ENCODE measurements around the gene DDX31.

DDX31 gene

DNA sequence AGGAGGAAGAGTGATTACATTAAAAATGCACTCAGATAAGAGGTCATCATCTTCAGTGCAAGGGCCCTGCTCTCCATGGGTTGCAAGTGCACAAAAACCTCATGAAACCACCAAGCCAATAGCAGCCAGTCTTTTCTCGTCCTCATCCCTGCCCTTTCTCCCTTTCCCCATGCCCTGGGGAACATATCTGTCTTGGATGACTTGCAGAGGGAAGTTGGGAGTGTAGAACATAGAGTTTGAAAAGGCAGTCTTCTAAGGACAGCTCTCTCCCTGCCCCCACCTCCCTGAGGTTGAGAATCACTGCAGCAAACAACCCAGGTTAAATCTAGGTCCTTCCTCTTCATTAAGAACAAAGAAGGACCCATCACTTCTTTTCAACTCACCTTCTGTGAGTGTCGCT is 22.0 kb downstream of the DDX31 start:
- Histone ChIP-seq H3K9ac (no peak overlapping the region), H3K27me3 (ENCODE audit: control insufficient read depth, insufficient read depth, low read length) (no peaks in the 10 kb centered on the region), H3K36me3 (ENCODE audit: control insufficient read depth, insufficient read depth, low read length) (no peaks in the 10 kb centered on the region), H3K4me1 (no peaks in the 10 kb centered on the region), H3K79me2 (no peaks in the 10 kb centered on the region), H3K27ac (no peak overlapping the region), H3K9me3 (ENCODE audit: control insufficient read depth, low read length) (no peaks in the 10 kb centered on the region), H3K4me3 (ENCODE audit: low read depth, low read length) (no peak overlapping the region), H3K4me2 (ENCODE audit: low read length) (no peak overlapping the region), H2AFZ (no peak overlapping the region)
- TF ChIP-seq, protein P1, sequence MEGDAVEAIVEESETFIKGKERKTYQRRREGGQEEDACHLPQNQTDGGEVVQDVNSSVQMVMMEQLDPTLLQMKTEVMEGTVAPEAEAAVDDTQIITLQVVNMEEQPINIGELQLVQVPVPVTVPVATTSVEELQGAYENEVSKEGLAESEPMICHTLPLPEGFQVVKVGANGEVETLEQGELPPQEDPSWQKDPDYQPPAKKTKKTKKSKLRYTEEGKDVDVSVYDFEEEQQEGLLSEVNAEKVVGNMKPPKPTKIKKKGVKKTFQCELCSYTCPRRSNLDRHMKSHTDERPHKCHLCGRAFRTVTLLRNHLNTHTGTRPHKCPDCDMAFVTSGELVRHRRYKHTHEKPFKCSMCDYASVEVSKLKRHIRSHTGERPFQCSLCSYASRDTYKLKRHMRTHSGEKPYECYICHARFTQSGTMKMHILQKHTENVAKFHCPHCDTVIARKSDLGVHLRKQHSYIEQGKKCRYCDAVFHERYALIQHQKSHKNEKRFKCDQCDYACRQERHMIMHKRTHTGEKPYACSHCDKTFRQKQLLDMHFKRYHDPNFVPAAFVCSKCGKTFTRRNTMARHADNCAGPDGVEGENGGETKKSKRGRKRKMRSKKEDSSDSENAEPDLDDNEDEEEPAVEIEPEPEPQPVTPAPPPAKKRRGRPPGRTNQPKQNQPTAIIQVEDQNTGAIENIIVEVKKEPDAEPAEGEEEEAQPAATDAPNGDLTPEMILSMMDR (IDR thresholded peaks at IDR 0.05): no peak

DNA sequence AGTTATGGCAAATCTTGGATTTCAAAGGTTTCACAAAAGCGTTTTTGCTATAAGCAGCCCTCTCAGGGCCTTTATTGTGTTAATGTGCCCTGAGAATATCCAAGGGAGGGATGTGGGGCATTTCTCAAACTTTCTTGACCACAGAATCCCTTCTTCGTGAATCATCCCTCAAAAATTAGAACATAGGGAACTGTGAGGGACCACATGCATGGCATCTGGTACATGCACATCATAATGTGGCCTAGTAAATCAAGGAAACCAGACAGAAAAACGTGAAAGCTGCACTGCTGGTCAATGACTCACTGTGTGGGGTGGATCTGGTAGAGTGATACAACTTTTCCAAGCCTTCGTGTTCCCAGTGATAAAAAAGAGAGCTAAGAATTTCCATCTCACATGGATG is 22.4 kb downstream of the DDX31 start:
- TF ChIP-seq, protein P1 (IDR thresholded peaks at IDR 0.05): no peak
- Histone ChIP-seq H3K27me3 (ENCODE audit: control insufficient read depth, insufficient read depth, low read length) (no peaks in the 10 kb centered on the region), H3K4me3 (ENCODE audit: low read depth, low read length) (no peak overlapping the region), H3K79me2 (no peaks in the 10 kb centered on the region), H3K9ac (no peak overlapping the region), H3K4me1 (no peaks in the 10 kb centered on the region), H3K36me3 (ENCODE audit: control insufficient read depth, insufficient read depth, low read length) (no peaks in the 10 kb centered on the region), H2AFZ (no peak overlapping the region), H3K4me2 (ENCODE audit: low read length) (no peak overlapping the region), H3K9me3 (ENCODE audit: control insufficient read depth, low read length) (no peaks in the 10 kb centered on the region), H3K27ac (no peak overlapping the region)

DNA sequence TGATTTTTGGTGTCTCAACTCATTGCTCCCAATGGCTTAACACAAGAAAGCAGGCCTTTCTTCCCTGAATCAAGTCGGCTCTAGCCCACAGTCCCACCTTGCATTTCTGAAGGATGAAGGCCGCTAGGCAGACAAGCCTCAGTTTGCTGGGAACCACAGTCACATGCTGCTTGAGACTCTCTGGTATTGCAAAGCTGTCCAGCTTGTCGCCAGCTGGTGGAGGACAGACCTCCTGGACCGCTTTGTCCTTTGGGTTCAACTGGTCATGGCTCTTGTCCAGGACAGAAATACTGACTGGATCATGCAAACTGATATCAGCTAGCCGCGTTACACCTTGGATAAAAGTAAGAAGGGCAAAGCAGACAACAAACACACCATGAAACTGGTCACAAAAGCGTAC is 23.1 kb downstream of the DDX31 start:
- H3K4me1 ChIP-seq: no peaks in the 10 kb centered on the region

DNA sequence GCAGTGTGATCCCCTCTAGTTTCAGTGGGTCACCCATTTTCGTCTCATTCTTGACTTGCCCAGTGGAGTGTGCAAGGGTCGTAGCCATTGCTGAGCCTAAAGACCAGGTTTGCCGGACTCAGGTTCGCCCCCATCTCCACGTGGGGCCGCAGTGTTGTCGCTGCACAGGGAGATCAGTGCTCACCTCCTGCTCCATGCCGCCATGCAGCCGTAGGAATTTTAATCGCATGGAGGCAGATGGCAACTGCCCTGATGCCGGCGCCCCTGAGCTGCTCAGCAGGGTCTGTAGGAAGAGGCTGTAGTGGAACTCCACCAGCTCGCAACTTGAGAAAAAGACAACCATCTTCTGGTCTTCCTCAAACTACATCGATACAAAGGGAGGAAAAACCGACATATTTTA is 24.1 kb downstream of the DDX31 start:
- no peak overlapping the region for H3K4me2 ChIP-seq (ENCODE audit: low read length)
- H3K9me3 ChIP-seq (ENCODE audit: control insufficient read depth, low read length): no peaks in the 10 kb centered on the region
- no peak overlapping the region for H3K9ac ChIP-seq
- no peak overlapping the region for H2AFZ ChIP-seq
- no peaks in the 10 kb centered on the region for H3K36me3 ChIP-seq (ENCODE audit: control insufficient read depth, insufficient read depth, low read length)
- H3K27ac ChIP-seq: no peak overlapping the region
- TF ChIP-seq, protein P1 (IDR thresholded peaks at IDR 0.05): no peak
- H3K79me2 ChIP-seq: no peaks in the 10 kb centered on the region
- no peaks in the 10 kb centered on the region for H3K27me3 ChIP-seq (ENCODE audit: control insufficient read depth, insufficient read depth, low read length)
- H3K4me3 ChIP-seq (ENCODE audit: low read depth, low read length): no peak overlapping the region
- no peaks in the 10 kb centered on the region for H3K4me1 ChIP-seq

More for the DNA sequence above, 23.1 kb downstream of the DDX31 start:
- no peak overlapping the region for H3K4me3 ChIP-seq (ENCODE audit: low read depth, low read length)
- no peaks in the 10 kb centered on the region for H3K36me3 ChIP-seq (ENCODE audit: control insufficient read depth, insufficient read depth, low read length)
- no peaks in the 10 kb centered on the region for H3K27me3 ChIP-seq (ENCODE audit: control insufficient read depth, insufficient read depth, low read length)
- H3K9me3 ChIP-seq (ENCODE audit: control insufficient read depth, low read length): no peaks in the 10 kb centered on the region
- H3K27ac ChIP-seq: no peak overlapping the region
- no peaks in the 10 kb centered on the region for H3K79me2 ChIP-seq
- no peak overlapping the region for H2AFZ ChIP-seq
- H3K9ac ChIP-seq: no peak overlapping the region
- TF ChIP-seq, protein P1 (IDR thresholded peaks at IDR 0.05): no peak
- no peak overlapping the region for H3K4me2 ChIP-seq (ENCODE audit: low read length)

DNA sequence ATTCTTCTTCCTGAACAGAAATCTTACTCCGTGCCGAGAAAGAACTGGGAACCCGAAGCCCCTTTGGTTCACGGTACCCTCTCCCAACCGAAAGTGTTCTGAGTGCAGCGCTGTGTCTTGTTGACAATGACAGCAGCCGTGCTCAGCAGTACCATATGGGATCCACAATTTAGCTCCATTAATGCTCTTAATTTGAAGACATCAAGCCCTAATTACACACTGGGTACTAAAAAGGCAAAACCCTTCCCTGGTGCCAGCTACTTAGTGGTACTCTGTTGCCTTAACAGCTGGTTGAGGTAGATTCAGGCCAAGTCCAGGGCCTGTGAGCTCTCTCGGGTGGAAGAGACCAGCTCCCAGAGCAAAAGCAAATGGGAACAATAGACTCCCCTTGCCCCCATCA is 24.5 kb downstream of the DDX31 start:
- Histone ChIP-seq H3K79me2 (no peaks in the 10 kb centered on the region), H2AFZ (no peak overlapping the region), H3K27ac (no peak overlapping the region), H3K4me3 (ENCODE audit: low read depth, low read length) (no peak overlapping the region), H3K9me3 (ENCODE audit: control insufficient read depth, low read length) (no peaks in the 10 kb centered on the region), H3K27me3 (ENCODE audit: control insufficient read depth, insufficient read depth, low read length) (no peaks in the 10 kb centered on the region), H3K4me1 (no peaks in the 10 kb centered on the region), H3K9ac (no peak overlapping the region), H3K4me2 (ENCODE audit: low read length) (no peak overlapping the region), H3K36me3 (ENCODE audit: control insufficient read depth, insufficient read depth, low read length) (no peaks in the 10 kb centered on the region)
- TF ChIP-seq, protein P1 (IDR thresholded peaks at IDR 0.05): no peak
